ENCODE data around the gene UGT1A9. TPM values are rescaled to one million over a fixed set of nuclear protein-coding genes. Genes with fewer than 3 reads are reported as not detected.

The UGT1A9 gene
- total RNA-seq, 2 donors from 2014 or later = not detected

DNA sequence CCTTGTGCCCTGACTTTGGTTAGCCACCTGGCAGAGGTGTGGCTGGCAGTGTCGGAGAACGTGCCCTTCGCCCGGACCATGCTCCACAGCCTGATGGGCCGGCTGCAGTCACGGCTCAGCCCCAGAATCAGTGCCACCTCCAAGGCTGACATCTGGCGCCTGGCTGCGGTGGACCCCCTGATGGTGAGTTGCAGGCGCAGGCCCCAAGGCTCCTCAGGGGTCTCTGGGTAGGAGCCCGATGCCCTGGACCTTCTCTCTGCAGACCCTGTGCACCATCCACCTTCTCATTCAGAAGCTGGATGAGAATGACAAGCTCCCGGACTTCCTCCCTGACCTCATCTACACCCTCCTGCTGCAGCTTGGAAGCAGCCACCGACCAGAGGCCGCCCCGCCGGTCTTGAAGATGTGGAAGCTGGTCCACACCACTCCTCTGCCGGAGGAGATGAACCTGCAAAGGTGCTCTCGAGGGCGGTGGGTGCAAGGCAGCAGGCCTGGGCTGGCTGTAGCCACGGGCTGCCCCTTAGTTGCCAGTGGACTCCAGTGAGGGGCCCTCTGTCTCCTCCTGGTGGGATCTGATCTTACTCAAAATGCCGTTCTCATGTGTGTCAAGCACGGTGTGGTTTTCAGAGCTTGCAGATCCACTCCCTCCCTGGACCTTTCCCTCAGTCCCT is 150.5 kb downstream of the UGT1A9 start:
- H3K27me3 Mint-ChIP-seq (ENCODE audit: insufficient read depth) = no peaks in the 10 kb centered on the region
- Histone ChIP-seq H3K9me3 (ENCODE audit: control insufficient read depth, low read length) (no peaks in the 10 kb centered on the region), H3K27me3 (ENCODE audit: control insufficient read depth, insufficient read depth, low read length, poor library complexity, severe bottlenecking) (no peaks in the 10 kb centered on the region), H3K4me3 (ENCODE audit: low read length) (no peak overlapping the region), H3K4me1 (ENCODE audit: control insufficient read depth, insufficient read depth, low read length) (no peaks in the 10 kb centered on the region), H3K27ac (ENCODE audit: low read depth, low read length) (no peak overlapping the region), H3K36me3 (ENCODE audit: control insufficient read depth, insufficient read depth, low read length) (no peaks in the 10 kb centered on the region), H3K9ac (ENCODE audit: extremely low read depth, low read length, poor library complexity, severe bottlenecking) (no peak overlapping the region)
- peaks cover 7% of the 10 kb centered on the region for H3K4me1 Mint-ChIP-seq
- peaks cover 2% of the 10 kb centered on the region for H3K9me3 Mint-ChIP-seq
- no peak overlapping the region for H3K4me3 Mint-ChIP-seq
- H3K27ac Mint-ChIP-seq = no peak overlapping the region
- DNase-seq = peak; percentile 35
- 90 to 97% methylated on average over 19 to 21 of the region's 21 CpGs for WGBS, 2 experiments (ENCODE audit: insufficient coverage in 1 of 2, insufficient read length in 1 of 2)
- no peaks in the 10 kb centered on the region for H3K36me3 Mint-ChIP-seq (ENCODE audit: low read depth)
- TF ChIP-seq CTCF (conservative IDR thresholded peaks at IDR 0.05) = no peak

Other genes starting within 250 kb of the UGT1A9 start
- 10 to 100 TPM; 12.9 to 22.4 TPM for gene USP40, start 105.1 kb upstream of the UGT1A9 start, total RNA-seq
- not detected for gene UGT1A8, start 54.3 kb upstream of the UGT1A9 start, total RNA-seq
- gene UGT1A10, start 35.5 kb upstream of the UGT1A9 start, total RNA-seq = under 1 TPM in 1 of 2 donors, not detected in 1; 0.13 TPM
- not detected for gene UGT1A7, start 10.0 kb downstream of the UGT1A9 start, total RNA-seq
- not detected for gene UGT1A6, start 21.0 kb downstream of the UGT1A9 start, total RNA-seq
- not detected for gene UGT1A5, start 41.0 kb downstream of the UGT1A9 start, total RNA-seq
- not detected for gene UGT1A4, start 46.8 kb downstream of the UGT1A9 start, total RNA-seq
- not detected for gene UGT1A3, start 57.1 kb downstream of the UGT1A9 start, total RNA-seq
- gene UGT1A1, start 88.4 kb downstream of the UGT1A9 start, total RNA-seq = not detected
- not detected for gene MROH2A, start 106.4 kb downstream of the UGT1A9 start, total RNA-seq
- gene HJURP, start 182.6 kb downstream of the UGT1A9 start, total RNA-seq = 10 to 100 TPM; 39.4 to 78.9 TPM
- gene TRPM8, start 245.5 kb downstream of the UGT1A9 start, total RNA-seq = not detected

All from endodermal cell (in vitro differentiated cells).